C4-2B (cell line): ENCODE results near the gene SNX24.

Experiments
- ZFX ChIP-seq: fragments of 450-650 bp; IDR thresholded peaks from 2 replicates; pipeline ENCODE4 v1.6.1; 2017
- TF ChIP-seq, protein P1 (sequence below): fragments of 450-650 bp; conservative IDR thresholded peaks from 2 replicates; pipeline ENCODE4 v1.5.1; 2017; ENCODE audit warnings: mild to moderate bottlenecking

DNA sequence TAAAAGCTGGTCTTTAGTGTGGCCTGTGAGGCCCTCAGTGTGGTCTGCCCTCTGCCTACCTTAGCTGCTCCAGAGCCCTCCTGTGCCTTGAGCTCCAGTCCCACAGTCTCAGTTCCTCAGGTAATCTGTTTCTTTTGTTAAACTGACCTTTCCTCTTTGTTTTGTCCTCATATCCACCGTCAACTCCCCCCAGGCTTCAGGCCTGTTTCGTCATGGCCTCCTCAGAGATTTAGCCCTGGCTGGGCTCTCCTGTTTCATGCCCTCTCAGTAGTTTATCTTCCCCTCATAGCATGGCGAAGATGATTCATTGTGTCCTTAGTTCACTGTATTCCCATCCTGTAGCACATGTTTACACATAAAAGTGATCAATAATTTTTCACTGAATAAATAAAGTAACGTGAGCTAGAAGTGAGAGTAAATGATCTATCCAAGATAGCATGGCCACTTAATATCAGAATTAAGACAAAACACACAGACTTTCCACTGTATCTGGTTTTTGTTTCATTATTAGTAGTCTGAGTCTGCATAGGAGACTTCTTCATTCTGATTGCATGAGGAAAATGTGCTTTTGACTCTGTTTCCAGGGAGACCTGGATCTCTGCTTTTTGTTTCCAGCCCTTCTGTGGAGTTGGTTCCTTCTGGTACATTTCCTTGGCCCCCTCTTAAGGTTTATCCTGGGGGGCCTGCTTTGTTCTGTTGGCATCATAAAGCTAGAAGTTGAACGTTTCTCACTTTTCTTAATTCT, 70.5 kb downstream of the SNX24 start:
- TF ChIP-seq, protein P1, sequence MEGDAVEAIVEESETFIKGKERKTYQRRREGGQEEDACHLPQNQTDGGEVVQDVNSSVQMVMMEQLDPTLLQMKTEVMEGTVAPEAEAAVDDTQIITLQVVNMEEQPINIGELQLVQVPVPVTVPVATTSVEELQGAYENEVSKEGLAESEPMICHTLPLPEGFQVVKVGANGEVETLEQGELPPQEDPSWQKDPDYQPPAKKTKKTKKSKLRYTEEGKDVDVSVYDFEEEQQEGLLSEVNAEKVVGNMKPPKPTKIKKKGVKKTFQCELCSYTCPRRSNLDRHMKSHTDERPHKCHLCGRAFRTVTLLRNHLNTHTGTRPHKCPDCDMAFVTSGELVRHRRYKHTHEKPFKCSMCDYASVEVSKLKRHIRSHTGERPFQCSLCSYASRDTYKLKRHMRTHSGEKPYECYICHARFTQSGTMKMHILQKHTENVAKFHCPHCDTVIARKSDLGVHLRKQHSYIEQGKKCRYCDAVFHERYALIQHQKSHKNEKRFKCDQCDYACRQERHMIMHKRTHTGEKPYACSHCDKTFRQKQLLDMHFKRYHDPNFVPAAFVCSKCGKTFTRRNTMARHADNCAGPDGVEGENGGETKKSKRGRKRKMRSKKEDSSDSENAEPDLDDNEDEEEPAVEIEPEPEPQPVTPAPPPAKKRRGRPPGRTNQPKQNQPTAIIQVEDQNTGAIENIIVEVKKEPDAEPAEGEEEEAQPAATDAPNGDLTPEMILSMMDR, result no peak
- TF ChIP-seq ZFX, result no peak
